GM12865 (cell line): ENCODE measurements around the gene NFKB1.
"Not testable (repeated sequence)": the region's sequence is repeated elsewhere in the genome, so short reads cannot be mapped to it uniquely, and the experiment has no call there.

ENCODE experiments used
- DNase-seq: peaks from one replicate; pipeline ENCODE4 v3.0.0; 2010; ENCODE audit warnings: low read depth
- H3K4me3 ChIP-seq: 2 replicates; pipeline ENCODE4 v1.5.1; 2011; ENCODE audit warnings: mild to moderate bottlenecking, low read depth, low read length, control low read depth
- CTCF ChIP-seq: IDR thresholded peaks from 2 replicates; pipeline ENCODE4 v1.5.1; 2011; ENCODE audit warnings: low read length, control low read depth, low read depth, inconsistent platforms; ENCODE audit not compliant: insufficient read depth; ENCODE audit errors: missing control alignments

NFKB1 gene

GRCh38 chr4:102616636-102617035 is 115.5 kb downstream of the NFKB1 start:
- no peak overlapping the region for H3K4me3 ChIP-seq
- DNase-seq, result no peak
- TF ChIP-seq CTCF, result no peak

GRCh38 chr4:102619021-102619420 is 117.9 kb downstream of the NFKB1 start:
- not testable (repeated sequence) for H3K4me3 ChIP-seq

GRCh38 chr4:102619776-102620631 is 118.8 kb downstream of the NFKB1 start:
- DNase-seq, H3K4me3 ChIP-seq: not testable (repeated sequence)

More at GRCh38 chr4:102619021-102619420, 117.9 kb downstream of the NFKB1 start:
- DNase-seq, result peak; percentile 48

GRCh38 chr4:102620697-102621497 is 119.7 kb downstream of the NFKB1 start:
- TF ChIP-seq CTCF, result peak; percentile 12
- no peak overlapping the region for H3K4me3 ChIP-seq
- DNase-seq, result peak; percentile 64

GRCh38 chr4:102623622-102624021 is 122.5 kb downstream of the NFKB1 start:
- DNase-seq, result no peak
- TF ChIP-seq CTCF, result no peak
- no peak overlapping the region for H3K4me3 ChIP-seq

- H3K4me3 ChIP-seq, result no peak overlapping the region
- no peak for DNase-seq
- no peak for TF ChIP-seq CTCF
These were observed 123.3 kb downstream of the NFKB1 start for GRCh38 chr4:102624505-102624904.

- no peak overlapping the region for H3K4me3 ChIP-seq
- DNase-seq, result peak; percentile 81
These were observed 124.2 kb downstream of the NFKB1 start for GRCh38 chr4:102625232-102625930.

More at GRCh38 chr4:102625232-102625930, 124.2 kb downstream of the NFKB1 start:
- TF ChIP-seq CTCF, result peak; percentile 62
